Liver (tissue), 9 donors: Measurements from ENCODE around the gene ST3GAL2. TPM values are rescaled to one million over a fixed set of nuclear protein-coding genes. Genes with fewer than 3 reads are reported as not detected.

Source experiments
- DNase-seq: peaks from one replicate; pipeline ENCODE4 v3.0.0-alpha.2; 2017; ENCODE audit warnings: low spot score
- H3K27ac ChIP-seq, 2 donors: one replicate each; pipeline ENCODE4 v1.7.0; 2013; ENCODE audit warnings: inconsistent platforms in 2 of 2, low read length in 2 of 2, control low read depth in 1 of 2, low read depth in 1 of 2, mild to moderate bottlenecking in 1 of 2
- H3K27me3 ChIP-seq, 4 donors: one replicate each; pipeline versions ENCODE4 v1.6.1 to v1.7.0; 2013; ENCODE audit warnings: low read length in 3 of 4, inconsistent platforms in 1 of 4, mild to moderate bottlenecking in 1 of 4, moderate library complexity in 1 of 4; ENCODE audit not compliant: control insufficient read depth in 4 of 4, insufficient read depth in 4 of 4
- H3K36me3 ChIP-seq, 4 donors: one replicate each; pipeline versions ENCODE4 v1.6.1 to v1.7.0; 2013; ENCODE audit warnings: low read length in 3 of 4, mild to moderate bottlenecking in 3 of 4, low read depth in 1 of 4, moderate library complexity in 1 of 4; ENCODE audit not compliant: control insufficient read depth in 4 of 4, insufficient read depth in 3 of 4
- H3K4me1 ChIP-seq, 4 donors: one replicate each; pipeline versions ENCODE4 v1.6.1 to v1.7.0; 2013; ENCODE audit warnings: low read length in 3 of 4, mild to moderate bottlenecking in 3 of 4, moderate library complexity in 1 of 4; ENCODE audit not compliant: control insufficient read depth in 4 of 4, insufficient read depth in 4 of 4
- H3K4me3 ChIP-seq, 3 donors: one replicate each; pipeline versions ENCODE4 v1.6.1 to v1.7.0; 2013; ENCODE audit warnings: low read length in 3 of 3, control low read depth in 1 of 3, low read depth in 1 of 3, mild to moderate bottlenecking in 1 of 3
- H3K9ac ChIP-seq, 2 donors: one replicate each; pipeline ENCODE4 v1.7.0; 2013; ENCODE audit warnings: low read length in 2 of 2, mild to moderate bottlenecking in 2 of 2, moderate library complexity in 2 of 2, control low read depth in 1 of 2, low read depth in 1 of 2
- H3K9me3 ChIP-seq, 4 donors: one replicate each; pipeline versions ENCODE4 v1.6.1 to v1.7.0; 2013; ENCODE audit warnings: low read length in 3 of 4; ENCODE audit not compliant: control insufficient read depth in 4 of 4
- ATF3 ChIP-seq: IDR thresholded peaks from 2 replicates; pipeline ENCODE4 v1.6.1; 2016; ENCODE audit warnings: antibody characterized with exemption
- CTCF ChIP-seq: fragments of 150-350 bp; IDR thresholded peaks from 2 replicates; pipeline ENCODE4 v1.5.1; 2017; ENCODE audit warnings: improper control_type of control experiment, low read depth, low read length; ENCODE audit not compliant: missing input control
- EGR1 ChIP-seq, 2 donors: IDR thresholded peaks; 2 replicates each; pipeline ENCODE4 v1.6.1; 2016 to 2018; ENCODE audit warnings: antibody characterized with exemption in 2 of 2, low read depth in 2 of 2
- FOXA1 ChIP-seq: IDR thresholded peaks from 2 replicates; pipeline ENCODE4 v1.6.1; 2016; ENCODE audit warnings: antibody characterized with exemption
- FOXA2 ChIP-seq: IDR thresholded peaks from 2 replicates; pipeline ENCODE4 v1.6.1; 2016; ENCODE audit warnings: antibody characterized with exemption
- GABPA ChIP-seq, 2 donors: IDR thresholded peaks in 1 of 2; conservative IDR thresholded peaks in 1 of 2; 2 replicates each; pipeline ENCODE4 v1.6.1; 2016; ENCODE audit warnings: antibody characterized with exemption in 2 of 2, mild to moderate bottlenecking in 1 of 2, moderate library complexity in 1 of 2
- HNF4A ChIP-seq, 2 donors: conservative IDR thresholded peaks; 2 replicates each; pipeline ENCODE4 v1.6.1; 2016; ENCODE audit warnings: antibody characterized with exemption in 2 of 2, mild to moderate bottlenecking in 2 of 2
- HNF4G ChIP-seq: IDR thresholded peaks from 2 replicates; pipeline ENCODE4 v1.6.1; 2016; ENCODE audit warnings: antibody characterized with exemption
- JUND ChIP-seq, 2 donors: IDR thresholded peaks; 2 replicates each; pipeline ENCODE4 v1.6.1; 2016; ENCODE audit warnings: antibody characterized with exemption in 2 of 2
- MAX ChIP-seq: IDR thresholded peaks from 2 replicates; pipeline ENCODE4 v1.6.1; 2016; ENCODE audit warnings: antibody characterized with exemption
- NR2F2 ChIP-seq: IDR thresholded peaks from 2 replicates; pipeline ENCODE4 v1.6.1; 2016; ENCODE audit warnings: antibody characterized with exemption
- RAD21 ChIP-seq, 2 donors: IDR thresholded peaks; 2 replicates each; pipeline ENCODE4 v1.6.1; 2016; ENCODE audit warnings: antibody characterized with exemption in 2 of 2, mild to moderate bottlenecking in 2 of 2
- REST ChIP-seq: IDR thresholded peaks from 2 replicates; pipeline ENCODE4 v1.6.1; 2016; ENCODE audit warnings: antibody characterized with exemption, mild to moderate bottlenecking
- RXRA ChIP-seq, 2 donors: IDR thresholded peaks; 2 replicates each; pipeline ENCODE4 v1.6.1; 2017 to 2018; ENCODE audit warnings: antibody characterized with exemption in 2 of 2, mild to moderate bottlenecking in 1 of 2
- SP1 ChIP-seq: IDR thresholded peaks from 2 replicates; pipeline ENCODE4 v1.6.1; 2018; ENCODE audit warnings: antibody characterized with exemption, mild to moderate bottlenecking
- TAF1 ChIP-seq: conservative IDR thresholded peaks from 2 replicates; pipeline ENCODE4 v1.6.1; 2016; ENCODE audit warnings: antibody characterized with exemption, mild to moderate bottlenecking
- YY1 ChIP-seq: IDR thresholded peaks from 2 replicates; pipeline ENCODE4 v1.6.1; 2016; ENCODE audit warnings: antibody characterized with exemption, mild to moderate bottlenecking
- ZBTB33 ChIP-seq: IDR thresholded peaks from 2 replicates; pipeline ENCODE4 v1.6.1; 2016; ENCODE audit warnings: antibody characterized with exemption
- WGBS: extraction: QIAGEN DNeasy Blood & Tissue Kit; methylation state at CpG from one replicate; pipeline ENCODE4 v1.1.7; 2013; 5-methylcytosine and 5-hydroxymethylcytosine counted together
- polyA plus RNA-seq, 2 donors: library from polyadenylated mRNA; stranded (reverse) in 1 of 2; unstranded in 1 of 2; fragments of 200-250 nt in 1 of 2; fragments of >200 nt in 1 of 2; fragmentation: Nextera tagmentation in 1 of 2; extraction: Ambion mirVana in 1 of 2; gene quantifications; one replicate each; pipeline versions ENCODE4 v1.2.1 to v1.2.3, GENCODE V29; 2013 to 2015
- total RNA-seq, 2 donors: library from RNA; depleted of rRNA; stranded (reverse); fragments of >200 nt; gene quantifications; one replicate each; pipeline ENCODE4 v1.2.3, GENCODE V29; 2014
- donor health status: healthy.
- donor health status: healthy.
- donor health status: healthy.
- donor health status: healthy.
- donor health status: healthy.

The ST3GAL2 gene
- total and polyA plus RNA-seq, 4 donors = 3.9 to 53.1 (median 12.9) TPM

GRCh38 chr16:70454222-70455034, 15.5 kb upstream of the ST3GAL2 start, which contains the start of gene FCSK:
Gene FCSK (plus strand): TSS chr16:70454595. CDS start chr16:70463191, 8,596 bp downstream.
- TF ChIP-seq ZBTB33 (peak; percentile 56), RXRA (IDR thresholded peaks at IDR 0.05) (no peak), GABPA (IDR thresholded peaks at IDR 0.05 in 1 of 2, conservative IDR thresholded peaks at IDR 0.05 in 1 of 2) (peak in 1 of 2 donors; percentile 11), REST (peak; percentile 15), HNF4G (no peak), FOXA1 (no peak), TAF1 (no peak), CTCF (no peak), SP1 (peak; percentile 25), FOXA2 (no peak), EGR1 (IDR thresholded peaks at IDR 0.05; ENCODE audit: low read depth in 2 of 2) (no peak), JUND (IDR thresholded peaks at IDR 0.05) (peak in 1 of 2 donors; percentile 12), NR2F2 (peak; percentile 63), MAX (peak; percentile 72), RAD21 (IDR thresholded peaks at IDR 0.05) (no peak), YY1 (peak; percentile 48), ATF3 (no peak), HNF4A (conservative IDR thresholded peaks at IDR 0.05) (no peak)
- peak within 1 kb of the TSS; percentile 52 to 97 for H3K9ac ChIP-seq
- no peaks in the 10 kb centered on the region for H3K9me3 ChIP-seq
- peak; percentile 81 for DNase-seq
- no peaks in the 10 kb centered on the region for H3K36me3 ChIP-seq
- peaks cover 2 to 17% (median 5%) of the 10 kb centered on the region in 4 donors for H3K4me1 ChIP-seq
- H3K27ac ChIP-seq = peak within 1 kb of the TSS; percentile 97 to 100
- H3K4me3 ChIP-seq = peak within 1 kb of the TSS; percentile 79 to 97 (median 92)
- H3K27me3 ChIP-seq = no peaks in the 10 kb centered on the region
- WGBS = under 1% methylated on average over 67 of the region's 67 CpGs
